GM18868 (cell line): Measurements from ENCODE around the gene IL34.
"Not testable (repeated sequence)": the region's sequence is repeated elsewhere in the genome, so short reads cannot be mapped to it uniquely, and the experiment has no call there.

ENCODE experiments used
- ATAC-seq: cut with Tn5 transposase; IDR thresholded peaks from one replicate; pipeline ENCODE4 v1.9.1; 2021; ENCODE audit warnings: mild to moderate bottlenecking, moderate library complexity; ENCODE audit not compliant: unreplicated experiment

The IL34 gene

DNA sequence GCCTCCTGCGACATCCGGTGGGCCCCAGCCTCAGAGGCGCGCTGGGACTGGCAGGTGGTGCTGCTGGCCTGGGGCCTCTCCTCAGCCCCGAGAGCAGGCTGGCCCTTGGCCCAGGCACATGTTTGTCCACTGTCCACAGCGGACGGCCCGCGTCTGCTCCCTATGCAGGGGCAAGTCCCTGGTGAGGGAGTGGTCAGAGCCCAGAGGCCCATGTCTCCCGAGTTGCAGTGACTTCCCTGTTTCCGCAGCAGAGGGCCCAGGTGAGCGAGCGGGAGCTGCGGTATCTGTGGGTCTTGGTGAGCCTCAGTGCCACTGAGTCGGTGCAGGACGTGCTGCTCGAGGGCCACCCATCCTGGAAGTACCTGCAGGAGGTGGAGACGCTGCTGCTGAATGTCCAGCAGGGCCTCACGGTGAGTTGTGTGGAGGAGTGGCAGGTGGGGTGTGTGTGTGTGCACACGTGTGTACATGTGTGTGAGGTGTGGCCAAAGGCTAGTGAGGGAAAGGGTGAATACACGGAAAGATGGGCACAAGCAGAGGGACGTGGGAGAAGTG is 10.4 kb downstream of the IL34 start:
- no peak for ATAC-seq

DNA sequence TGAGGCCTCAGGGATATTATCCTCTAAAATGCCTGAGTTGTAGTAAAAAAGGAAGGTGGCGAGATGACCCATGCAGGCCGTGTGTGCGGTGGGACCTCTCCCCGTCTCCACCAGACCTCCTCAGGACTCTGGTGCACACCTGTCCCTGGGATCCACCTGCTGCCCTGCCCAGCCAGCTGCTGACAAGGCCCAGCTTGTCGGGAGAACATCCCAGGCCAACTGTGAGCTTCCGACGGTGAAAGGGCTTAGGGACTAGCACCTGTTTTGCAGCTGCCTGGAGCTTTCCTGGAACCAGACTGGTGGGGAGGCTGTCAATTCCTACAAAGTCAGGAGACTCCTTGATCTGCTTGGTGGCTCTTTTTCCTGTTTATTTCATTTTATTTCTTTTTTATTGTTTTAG is 11.6 kb downstream of the IL34 start:
- no peak for ATAC-seq

DNA sequence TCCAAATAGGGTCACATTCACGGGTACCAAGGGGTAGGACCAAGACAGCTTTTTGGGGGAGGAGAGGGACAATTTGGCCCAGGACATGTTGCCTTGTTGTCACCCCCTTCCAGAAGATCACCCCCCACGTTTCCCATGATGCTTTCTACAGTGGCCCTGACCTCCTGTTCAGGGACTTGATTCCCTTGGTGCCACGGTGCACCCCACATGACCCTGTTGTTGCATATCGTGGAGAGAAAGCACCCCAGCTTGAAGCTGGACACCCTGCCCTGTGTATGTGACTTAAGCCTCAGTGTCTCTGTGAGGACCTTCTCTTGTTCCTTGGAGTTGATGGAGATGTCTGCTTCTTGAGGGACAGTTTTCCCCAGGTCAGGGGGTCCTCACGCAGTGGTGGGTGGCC is 12.6 kb downstream of the IL34 start:
- ATAC-seq, result no peak

DNA sequence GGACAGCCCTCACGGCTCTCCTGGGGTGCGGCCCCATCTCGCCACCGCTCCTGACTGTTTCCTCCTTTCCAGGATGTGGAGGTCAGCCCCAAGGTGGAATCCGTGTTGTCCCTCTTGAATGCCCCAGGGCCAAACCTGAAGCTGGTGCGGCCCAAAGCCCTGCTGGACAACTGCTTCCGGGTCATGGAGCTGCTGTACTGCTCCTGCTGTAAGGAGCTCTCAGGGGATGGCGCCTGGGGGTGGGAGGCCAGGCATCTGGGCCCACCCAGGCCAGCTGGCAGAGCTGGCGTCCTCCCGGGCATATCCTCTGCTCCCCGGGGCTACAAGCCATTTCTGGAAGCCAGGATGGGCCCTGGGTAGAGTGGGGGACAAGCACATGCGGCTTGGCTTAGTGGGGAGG is 13.2 kb downstream of the IL34 start:
- ATAC-seq, result no peak

DNA sequence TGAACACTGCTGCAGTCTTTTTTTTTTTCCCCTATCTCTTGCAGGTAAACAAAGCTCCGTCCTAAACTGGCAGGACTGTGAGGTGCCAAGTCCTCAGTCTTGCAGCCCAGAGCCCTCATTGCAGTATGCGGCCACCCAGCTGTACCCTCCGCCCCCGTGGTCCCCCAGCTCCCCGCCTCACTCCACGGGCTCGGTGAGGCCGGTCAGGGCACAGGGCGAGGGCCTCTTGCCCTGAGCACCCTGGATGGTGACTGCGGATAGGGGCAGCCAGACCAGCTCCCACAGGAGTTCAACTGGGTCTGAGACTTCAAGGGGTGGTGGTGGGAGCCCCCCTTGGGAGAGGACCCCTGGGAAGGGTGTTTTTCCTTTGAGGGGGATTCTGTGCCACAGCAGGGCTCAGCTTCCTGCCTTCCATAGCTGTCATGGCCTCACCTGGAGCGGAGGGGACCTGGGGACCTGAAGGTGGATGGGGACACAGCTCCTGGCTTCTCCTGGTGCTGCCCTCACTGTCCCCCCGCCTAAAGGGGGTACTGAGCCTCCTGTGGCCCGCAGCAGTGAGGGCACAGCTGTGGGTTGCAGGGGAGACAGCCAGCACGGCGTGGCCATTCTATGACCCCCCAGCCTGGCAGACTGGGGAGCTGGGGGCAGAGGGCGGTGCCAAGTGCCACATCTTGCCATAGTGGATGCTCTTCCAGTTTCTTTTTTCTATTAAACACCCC is 13.8 kb downstream of the IL34 start:
- no peak for ATAC-seq

DNA sequence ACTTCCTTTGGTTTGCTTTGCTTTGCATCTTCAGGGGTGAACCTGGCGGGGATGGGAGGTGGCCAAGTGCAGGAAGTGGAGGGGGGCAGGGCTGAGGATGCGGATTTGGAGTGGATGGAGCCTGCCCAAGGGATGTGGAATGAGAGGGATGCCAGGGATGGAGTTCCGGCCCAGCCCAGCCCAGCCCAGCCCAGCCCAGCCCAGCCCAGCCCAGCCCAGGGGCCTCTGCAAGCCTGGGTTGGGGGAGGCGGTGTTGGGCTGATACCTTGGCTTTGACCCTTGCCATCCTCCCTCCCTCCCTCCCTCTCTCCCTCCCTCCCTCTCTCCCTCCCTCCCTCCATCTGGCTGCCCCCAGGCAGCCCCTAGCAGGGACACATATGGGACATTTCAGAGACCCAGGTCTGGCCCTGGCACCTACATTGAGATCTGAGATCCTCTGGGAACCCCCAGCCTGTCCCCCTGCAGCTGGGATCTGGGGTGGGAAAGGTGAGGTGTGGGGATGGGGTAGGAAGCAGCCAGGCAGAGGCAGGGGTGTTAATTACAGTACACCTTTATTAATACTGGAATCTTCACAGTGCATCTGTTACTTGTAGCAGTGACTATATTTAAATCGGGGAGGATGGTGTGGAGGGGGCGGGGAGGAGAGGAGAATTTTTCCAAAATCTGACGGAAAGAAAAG is 14.5 kb downstream of the IL34 start:
- ATAC-seq, result no peak

DNA sequence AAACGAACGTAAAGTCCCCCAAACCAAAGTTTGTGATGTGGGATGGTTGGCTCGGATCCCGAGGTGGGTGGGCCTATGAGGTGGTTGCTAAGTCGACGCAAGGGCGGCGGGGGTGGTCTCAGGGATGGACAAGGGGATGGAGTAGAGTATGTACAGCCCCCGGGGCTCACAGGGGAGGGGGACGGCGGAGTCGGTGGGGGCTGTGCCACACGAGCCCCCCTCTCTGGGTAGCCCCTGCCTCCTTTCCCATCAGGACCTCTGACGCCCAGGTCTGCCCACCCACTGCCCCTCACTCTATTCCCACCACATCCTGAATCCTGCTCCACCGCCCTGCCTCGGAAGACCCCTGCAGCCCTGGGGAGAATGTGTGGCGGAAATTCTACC is 15.2 kb downstream of the IL34 start:
- no peak for ATAC-seq

DNA sequence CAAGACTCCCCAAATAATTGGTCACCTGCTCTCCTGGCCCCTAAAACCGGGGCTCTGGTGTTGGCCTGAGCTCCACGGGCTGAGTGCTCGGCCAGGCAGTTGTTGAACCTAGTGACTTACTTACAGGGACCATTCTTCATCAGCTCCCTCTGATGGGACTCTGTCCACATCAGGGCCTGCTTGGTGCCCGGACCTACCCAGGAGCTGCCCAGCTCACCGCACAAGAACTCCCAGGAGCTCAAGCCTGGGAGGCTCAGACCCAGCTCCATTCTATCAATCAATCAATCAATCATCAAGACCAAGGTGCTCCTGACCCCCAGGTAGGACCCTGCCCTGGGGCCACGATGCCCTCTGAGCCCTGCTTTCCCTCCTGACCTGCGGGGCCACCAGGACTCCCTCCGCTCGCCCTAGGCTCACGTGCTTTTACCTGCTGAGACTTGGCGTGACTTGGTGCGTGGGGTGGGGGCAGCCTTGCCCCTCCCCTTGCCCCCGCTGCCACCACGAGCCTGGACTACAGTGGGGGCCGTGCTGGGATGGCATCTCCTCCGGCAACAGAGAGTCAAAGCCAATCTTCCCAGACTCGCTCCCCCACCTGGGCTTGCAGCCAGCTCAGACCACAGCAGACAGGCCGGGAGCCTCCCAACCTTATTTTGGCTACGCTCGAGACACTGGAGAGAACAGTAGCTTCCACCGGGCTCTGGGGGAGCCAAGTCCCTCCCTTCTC is 15.7 kb downstream of the IL34 start:
- no peak for ATAC-seq

DNA sequence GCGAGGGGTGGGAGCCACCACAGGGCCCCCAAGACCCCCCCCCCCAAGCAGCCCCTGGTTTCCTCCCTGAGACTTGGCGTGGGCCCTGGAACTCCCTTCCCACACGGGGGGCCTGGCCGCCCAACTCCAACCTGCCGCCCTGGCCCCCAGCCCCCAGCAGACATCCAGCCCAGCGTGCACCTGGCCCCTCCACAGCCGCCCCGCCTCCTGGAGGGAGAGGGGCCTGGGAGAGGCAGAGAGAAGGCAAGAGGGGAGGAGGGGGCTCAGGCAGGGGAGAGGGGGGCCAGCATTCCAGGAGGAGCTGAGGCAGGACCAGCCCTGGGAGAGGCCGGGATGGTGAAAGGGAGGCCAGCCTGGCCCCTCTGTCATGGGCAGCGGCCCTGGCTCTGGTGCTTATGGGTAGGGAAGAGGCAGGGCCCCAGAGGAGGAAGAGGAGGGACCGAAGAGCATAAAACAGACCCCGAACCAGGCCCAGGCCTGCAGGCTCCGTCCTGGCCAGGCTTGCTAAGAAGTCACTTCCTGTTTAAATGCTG is 16.7 kb downstream of the IL34 start:
- no peak for ATAC-seq

DNA sequence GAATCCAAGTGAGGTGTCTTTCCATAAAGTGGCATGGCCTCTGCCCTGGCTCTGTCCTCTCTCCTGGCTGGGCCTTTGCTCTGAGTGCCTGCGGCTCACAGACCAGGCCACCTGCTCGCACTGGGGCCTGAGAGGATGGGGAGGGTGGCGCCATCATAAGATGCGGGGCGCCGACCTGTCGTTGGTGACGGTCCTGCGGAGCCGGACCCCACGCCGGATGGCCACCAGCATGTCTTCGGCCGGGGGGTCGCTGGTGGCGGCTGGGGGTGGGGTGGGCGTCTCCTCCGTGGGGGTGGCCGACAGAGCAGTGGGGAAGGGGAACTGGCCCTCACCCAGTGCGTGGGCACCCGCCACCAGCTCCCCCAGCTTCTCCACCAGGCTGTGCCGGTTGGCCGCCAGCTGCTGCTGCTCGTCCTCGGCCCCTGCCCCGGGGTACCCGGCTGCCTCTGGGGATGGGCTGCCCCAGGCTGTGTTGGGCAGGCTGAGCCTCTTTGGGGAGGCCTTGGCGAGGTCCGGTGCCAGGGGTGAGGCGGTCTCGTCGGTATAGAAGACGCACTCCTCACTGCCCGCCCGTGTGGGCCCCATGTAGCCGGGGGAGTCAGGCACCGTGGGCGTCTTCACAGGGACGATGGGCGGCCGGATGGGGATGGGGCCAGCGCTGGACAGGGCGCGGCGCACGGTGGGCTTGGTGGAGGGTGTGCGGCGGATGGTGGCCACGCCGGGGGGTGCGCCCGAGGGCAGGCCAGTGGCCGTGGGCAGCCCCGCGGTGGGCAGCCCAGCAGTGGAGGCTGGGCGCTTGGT is 17.4 kb downstream of the IL34 start:
- ATAC-seq, result no peak

DNA sequence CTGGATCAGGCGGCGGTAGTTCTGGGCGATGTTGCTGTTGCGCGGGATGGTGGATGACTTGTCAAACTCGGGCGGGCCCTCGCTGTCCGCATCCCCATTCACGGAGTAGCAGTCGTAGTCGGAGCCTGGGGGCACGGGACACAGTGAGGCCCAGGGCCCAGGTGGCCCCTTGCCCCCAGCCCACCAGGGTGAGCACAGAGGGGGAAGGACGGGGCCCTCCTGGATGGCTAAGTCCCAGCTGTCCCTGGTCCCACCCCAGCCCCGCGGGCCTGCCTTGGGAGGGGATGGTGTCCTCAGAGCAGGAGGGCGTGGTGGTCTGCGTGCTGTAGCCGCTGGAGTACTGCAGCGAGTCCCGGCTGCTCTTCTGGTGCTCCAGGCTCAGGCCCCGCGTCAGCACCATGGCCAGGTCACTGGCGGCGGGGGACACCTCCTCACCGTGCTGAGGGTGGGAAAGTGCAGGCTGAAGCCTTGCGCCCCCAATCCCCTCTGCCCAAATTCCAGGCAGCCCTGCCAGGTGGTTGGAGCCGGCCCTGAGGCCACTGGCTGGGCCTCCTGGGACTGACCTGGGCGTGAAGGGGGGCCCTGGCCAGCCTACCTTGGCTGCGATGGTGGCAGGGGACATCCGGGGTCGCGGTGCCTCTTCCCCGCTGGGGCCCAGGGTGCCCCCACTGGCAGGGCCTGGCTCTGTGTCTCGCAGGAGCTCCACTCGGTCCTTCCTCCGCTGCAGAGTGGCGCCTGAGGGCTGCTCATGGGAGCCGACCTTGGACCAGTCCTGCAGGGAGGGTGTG is 18.2 kb downstream of the IL34 start:
- ATAC-seq, result no peak

DNA sequence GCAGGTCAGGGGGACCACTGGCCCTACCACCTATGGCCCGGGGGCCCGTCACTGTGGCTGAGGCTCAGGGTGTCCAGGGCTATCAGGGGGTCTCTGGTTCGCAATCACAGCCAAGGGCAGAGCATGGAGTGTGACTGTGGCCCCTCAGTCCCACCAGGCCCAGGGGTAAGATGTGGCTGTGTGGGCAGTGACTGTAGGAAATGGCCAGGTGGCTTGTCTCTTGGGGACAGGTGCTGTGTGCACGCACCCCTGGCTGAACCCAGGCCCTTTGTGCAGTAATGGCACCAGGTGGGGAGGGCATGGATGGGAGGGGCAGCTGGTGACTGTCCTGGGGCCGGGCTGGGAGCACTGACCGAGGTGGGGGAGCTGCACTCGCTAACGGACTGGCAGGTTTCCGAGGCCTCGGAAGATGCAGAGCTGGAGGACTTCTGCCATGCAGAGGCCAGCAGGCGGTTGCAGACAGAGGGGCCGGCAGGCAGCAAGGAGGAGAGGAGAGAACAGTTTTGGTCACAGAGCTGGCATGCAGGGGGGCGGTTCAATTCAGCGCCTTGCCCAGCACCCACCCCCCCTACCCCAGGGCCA is 18.8 kb downstream of the IL34 start:
- no peak for ATAC-seq

DNA sequence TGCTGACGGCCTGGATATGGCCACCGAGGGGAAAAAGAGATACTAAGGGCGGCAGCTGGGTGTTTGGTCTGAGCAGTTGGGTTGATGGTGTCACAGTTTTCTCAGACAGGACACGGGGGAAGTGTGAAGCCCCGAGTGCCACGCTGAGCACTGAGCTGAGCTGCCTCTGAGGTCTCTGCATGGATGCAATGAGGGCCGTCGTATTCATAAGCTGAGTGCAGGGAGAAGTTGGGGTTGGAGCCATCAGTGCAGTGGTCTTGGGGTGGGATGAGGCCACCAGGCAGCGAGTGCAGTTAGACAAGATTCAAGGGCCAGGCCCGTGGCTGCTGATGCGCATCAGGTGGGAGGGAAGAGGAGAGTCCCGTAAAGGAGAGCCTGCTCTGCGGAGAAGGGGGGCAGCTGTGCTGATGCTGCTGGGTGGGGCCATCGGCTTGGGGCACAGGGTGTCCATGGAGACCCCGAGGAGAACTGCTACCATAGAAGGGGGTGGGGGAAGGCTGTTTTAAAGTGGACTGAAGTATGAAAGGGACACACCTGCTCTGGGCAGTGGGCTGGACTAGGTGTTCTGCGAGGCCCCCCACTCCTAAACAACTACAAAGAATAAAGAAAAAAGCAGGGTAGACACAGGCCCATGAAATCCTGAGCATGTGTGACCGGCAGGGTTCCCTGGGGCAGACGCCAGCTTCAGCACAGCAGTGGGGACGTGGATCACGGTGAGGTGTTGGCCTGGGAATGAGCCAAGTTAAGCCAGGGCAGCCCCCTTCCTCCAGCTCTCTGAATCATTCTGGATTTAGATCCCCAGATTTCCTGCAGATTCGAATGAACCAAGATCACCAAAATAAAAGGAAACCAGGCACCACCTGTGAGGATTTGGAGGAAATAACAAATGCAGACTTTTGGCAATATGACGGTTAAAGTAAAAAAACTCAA is 19.7 kb downstream of the IL34 start:
- ATAC-seq, result no peak

DNA sequence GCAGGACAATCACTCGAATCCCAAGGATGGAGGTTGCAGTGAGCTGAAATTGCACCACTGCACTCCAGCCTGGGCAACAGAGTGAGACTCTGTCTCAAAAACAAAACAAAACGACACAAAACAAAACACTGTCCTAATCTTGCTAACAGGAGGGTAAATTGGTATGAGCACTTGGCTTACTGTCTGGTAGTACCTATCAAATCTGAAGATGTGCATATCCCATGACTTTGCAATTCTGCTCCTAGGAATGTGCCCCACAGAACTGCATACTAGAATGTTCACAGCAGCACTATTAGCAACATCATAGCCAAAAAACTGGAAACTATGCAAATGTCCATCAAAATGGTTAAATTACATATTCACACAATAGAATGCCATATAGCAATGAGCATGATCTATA is 23.8 kb downstream of the IL34 start:
- ATAC-seq, result no peak

DNA sequence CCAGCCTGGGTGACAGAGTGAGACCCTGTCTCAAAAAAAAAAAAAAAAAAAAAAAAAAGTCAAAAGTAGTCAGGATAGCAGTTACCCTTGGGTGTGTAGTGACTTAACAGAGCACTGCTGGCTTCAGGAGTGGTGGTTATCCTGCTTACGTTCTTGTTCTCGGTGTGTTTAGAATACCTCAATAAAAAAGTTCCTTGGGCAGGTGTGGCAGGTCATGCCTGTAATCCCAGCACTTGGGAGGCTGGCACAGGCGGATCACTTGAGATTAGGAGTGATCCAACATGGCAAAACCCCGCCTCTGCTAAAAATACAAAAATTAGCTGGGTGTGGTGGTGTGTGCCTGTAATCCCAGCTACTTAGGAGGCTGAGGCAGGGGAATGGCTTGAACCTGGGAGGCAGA is 24.6 kb downstream of the IL34 start:
- not testable (repeated sequence) for ATAC-seq

DNA sequence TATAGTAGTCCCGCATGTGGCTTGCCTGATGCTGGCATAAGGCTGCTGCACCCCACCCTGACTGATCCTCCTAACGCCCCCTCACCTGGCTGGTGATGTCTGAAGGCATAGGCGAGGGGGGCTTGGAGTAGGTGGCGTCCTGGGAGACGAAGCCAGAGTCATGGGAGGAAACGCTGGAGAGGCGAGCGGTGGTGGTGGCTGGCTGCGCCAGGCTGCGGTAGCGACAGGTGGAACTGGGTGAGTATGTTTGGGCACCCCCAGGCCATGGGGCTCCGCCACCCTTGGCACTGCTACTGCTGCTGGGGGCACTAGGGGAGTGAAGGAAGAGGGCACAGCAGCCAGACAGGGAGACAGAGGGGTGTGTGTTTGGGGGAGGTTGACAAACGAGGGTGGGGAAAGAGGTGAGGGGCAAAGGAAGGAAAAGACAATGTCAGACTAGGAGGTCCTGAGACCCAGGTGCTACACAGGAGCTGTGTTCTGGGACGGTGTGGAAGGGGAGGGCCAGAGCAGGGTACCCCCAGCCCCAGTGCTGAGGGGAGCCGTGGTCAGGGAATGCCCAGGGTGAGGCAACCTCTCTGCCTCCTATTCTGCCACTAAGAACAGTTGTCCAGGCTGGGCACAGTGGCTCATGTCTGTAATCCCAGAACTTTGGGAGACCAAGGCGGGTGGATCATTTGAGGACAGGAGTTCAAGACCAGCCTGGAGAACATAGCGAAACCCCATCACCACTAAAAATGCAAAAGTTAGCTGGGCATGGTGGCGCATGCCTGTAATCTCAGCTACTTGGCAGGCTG is 28.1 kb downstream of the IL34 start:
- no peak for ATAC-seq

DNA sequence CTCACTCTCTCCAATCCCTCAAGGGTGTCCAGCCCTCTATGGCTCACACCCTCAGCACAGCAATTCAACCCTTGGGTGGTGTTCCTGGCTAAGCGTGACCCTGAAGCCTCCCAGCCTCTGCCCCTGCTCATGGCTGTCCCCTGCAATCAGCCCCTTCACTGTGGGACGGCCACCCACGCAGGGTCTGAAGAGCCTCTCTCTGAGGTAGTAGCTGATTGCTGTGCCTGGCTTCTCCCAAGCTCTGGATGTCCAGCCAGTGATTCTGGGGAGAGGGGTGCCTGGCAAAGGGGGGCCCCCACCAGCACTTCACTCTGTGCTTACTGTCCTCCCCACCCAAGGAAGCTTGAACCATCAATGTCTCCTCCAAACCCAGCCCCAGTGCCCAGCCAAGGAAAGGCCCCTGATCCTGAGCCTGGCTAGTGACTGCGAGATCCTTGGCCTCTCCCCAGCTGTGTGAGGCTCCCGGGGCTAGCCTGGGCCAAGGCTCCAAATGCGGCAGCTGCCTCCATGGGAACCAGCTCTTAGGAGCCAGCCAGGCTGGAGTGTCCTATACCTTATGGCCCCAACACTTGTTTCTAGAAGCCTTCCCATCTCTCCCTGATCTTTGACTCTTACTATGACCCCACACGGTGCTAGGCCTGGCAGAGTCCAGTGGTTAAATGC is 29.6 kb downstream of the IL34 start:
- ATAC-seq, result no peak
